ENCODE results near the gene LRP1-AS.

Gene LRP1-AS

DNA sequence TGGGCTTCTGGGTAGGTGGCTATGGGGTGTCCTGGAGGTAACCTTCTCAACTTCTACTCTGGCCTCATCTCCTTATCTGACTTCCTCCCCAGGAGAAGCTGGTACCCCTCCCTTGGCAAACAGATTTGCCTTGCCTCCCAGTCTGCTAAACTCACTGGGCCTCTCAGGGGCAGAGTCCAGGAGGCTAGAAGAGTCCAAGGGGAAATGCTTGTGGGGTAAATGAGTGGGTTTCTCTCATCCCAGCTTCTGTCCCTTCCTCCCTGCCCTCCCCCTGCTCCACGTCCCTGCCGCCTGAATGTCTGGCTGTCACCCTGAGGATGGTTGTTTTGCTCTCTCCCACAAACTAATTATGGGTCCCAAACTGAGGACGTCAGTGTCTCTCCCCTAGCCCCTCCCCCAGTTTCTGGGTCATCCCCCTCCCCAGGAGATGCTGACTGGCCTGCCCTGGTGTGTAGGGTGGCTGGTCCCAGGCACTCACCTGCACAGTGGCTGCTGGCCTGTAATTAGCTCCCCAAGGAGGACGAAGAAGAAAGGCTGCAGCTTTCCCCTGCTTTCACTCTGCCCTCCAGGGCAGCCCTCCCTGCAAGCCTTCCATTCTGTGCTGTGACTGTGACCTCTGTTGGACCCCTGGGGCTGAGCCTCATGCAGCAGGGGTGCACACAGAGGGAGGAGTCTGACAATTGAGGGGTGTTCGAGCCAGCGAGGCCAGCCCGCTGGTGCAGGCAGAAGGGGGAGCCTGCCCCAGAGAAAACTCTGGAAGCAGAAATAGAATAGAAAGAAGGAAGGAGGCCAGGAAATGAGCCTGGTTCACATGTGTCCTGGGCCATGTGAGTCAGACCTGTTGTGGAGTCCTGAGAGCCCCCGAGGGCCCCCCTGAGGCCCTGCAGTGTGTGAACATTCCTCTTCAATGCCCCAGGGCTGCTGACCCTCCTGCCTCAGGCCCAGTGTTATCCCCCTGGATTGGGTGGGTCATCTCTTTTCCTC, at the start of gene LRP1-AS:
Gene LRP1-AS (minus strand): TSS at position 659 of the 984 bp plus-strand sequence.
- DNase-seq = no peak

DNA sequence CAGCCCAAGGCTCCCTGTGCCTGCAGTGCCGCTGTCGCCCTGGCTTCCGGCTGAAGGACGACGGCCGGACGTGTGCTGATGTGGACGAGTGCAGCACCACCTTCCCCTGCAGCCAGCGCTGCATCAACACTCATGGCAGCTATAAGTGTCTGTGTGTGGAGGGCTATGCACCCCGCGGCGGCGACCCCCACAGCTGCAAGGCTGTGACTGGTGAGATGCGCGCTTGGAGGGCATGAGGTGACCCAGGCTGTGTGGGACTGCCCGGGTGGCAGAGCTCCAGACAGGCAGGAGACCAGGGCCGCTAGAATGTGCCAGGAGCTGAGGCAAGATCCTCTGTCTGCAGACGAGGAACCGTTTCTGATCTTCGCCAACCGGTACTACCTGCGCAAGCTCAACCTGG, 49.5 kb upstream of the LRP1-AS start:
- DNase-seq = no peak

DNA sequence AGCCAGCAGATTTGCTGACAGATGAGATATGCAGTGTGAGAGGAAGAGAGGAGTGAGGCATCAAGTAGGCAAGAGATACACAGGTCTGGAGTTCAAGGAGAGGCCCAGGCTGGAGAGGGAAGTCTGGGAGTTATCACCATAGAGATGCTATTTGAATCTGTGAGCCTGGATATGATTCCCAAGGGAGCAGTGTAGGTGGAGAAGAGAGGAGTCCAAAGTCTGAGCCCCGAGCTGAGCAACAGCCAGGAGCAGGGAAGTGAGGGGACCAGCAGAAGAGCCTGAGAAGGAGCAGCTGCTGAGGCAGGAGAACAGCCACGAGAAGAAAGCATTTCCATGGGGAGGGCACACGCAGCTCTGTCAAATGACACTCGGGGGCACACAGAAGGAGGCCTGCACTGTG, 49.0 kb upstream of the LRP1-AS start:
- no peak for DNase-seq

DNA sequence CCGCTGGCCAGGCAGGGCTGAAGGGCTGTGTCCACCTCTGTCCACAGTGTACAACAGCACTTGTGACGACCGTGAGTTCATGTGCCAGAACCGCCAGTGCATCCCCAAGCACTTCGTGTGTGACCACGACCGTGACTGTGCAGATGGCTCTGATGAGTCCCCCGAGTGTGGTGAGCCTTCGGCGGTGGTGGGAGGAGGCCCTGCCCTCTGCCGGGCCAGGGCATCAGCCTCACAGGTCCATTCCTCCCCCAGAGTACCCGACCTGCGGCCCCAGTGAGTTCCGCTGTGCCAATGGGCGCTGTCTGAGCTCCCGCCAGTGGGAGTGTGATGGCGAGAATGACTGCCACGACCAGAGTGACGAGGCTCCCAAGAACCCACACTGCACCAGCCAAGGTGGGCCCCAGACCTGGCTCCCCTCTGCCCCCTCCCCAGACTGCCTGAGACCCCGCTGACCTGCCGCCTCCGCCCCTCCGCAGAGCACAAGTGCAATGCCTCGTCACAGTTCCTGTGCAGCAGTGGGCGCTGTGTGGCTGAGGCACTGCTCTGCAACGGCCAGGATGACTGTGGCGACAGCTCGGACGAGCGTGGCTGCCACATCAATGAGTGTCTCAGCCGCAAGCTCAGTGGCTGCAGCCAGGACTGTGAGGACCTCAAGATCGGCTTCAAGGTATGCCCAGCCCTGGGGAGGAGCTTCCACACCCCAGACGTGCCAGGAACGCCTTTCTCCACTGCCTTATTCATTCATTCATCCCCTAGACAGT, 48.4 kb upstream of the LRP1-AS start:
- no peak for DNase-seq

DNA sequence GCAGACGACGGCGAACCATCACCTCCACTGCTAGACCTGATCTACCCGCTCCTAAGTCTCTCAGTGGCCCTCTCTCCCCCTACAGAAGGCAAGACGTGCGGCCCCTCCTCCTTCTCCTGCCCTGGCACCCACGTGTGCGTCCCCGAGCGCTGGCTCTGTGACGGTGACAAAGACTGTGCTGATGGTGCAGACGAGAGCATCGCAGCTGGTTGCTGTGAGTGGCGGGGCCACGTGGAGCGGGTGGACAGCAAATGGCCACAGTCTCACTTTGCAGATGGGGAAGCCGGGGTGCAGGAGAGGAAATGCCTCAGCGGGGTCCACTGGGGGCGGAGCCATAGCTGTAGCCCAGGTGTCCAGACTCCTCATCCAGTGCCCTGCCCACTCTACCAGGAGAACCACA, 47.8 kb upstream of the LRP1-AS start:
- no peak for DNase-seq

DNA sequence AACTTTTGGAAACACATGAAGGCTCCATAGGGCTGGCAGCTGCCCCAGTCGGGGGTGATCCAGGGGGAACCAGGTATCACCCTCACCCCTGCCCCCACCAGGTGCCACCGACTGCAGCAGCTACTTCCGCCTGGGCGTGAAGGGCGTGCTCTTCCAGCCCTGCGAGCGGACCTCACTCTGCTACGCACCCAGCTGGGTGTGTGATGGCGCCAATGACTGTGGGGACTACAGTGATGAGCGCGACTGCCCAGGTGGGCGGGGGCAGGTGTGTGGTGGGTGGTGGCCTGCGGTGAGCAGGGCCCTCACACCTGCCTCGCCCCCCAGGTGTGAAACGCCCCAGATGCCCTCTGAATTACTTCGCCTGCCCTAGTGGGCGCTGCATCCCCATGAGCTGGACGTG, 46.8 kb upstream of the LRP1-AS start:
- no peak for DNase-seq

DNA sequence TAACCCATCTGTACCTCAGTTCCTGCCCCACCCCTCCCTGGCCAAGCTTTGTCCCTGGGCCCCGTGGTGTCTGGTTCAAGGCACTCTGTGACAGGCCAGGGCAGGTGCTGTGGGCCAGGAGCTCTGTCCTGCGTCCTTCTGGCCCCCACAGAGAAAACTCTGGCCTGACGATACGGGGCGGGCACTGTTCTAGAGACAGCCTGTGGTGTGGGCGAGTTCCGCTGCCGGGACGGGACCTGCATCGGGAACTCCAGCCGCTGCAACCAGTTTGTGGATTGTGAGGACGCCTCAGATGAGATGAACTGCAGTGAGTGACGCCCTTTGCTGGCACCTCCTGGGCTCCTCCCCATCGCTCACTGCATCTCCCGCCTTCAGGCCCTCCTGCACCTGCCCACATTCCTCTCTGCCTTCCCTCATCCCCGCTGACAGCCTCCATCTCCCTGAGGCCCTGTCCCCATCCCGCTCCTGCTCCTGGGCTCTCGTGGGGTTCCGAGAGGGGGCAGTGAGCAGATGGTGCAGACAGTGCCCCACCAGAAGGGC, 46.4 kb upstream of the LRP1-AS start:
- DNase-seq = no peak

DNA sequence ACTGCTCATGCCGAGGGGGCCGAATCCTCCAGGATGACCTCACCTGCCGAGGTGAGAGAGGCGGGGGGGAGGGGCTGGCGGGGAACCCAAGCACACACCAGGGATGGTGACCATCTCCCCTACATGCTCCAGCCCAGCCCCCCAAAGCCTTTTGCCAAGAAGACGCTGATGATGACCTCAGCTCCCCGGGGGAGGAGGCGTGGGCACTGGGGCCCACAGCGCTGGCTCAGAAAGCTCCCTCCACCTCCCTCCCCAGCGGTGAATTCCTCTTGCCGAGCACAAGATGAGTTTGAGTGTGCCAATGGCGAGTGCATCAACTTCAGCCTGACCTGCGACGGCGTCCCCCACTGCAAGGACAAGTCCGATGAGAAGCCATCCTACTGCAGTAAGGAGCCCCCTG, 45.5 kb upstream of the LRP1-AS start:
- DNase-seq = no peak

DNA sequence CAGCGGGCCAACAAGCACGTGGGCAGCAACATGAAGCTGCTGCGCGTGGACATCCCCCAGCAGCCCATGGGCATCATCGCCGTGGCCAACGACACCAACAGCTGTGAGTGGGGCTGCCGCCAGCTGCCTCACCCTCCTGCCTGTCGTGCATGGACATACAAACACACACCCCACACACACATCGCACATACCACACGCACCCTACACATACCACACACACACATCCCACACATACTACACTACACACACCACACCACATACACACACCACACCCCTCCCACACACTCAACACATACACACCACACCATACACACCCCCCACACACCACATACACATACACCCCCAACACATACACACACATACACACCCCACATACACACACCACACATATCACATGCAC, 44.0 kb upstream of the LRP1-AS start:
- DNase-seq = no peak

DNA sequence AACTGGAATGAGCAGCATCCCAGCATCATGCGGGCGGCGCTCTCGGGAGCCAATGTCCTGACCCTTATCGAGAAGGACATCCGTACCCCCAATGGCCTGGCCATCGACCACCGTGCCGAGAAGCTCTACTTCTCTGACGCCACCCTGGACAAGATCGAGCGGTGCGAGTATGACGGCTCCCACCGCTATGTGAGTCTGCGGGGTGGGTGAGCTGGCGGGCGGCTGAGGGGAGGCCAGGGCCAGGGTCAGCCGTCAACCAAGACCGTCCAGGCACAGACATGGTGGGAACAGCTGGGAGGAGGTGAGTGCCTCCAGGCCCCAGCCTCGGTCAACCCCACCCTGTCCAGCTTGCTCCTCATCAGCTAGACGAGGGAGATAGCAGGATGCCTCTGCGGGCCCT, 43.4 kb upstream of the LRP1-AS start:
- DNase-seq = no peak

DNA sequence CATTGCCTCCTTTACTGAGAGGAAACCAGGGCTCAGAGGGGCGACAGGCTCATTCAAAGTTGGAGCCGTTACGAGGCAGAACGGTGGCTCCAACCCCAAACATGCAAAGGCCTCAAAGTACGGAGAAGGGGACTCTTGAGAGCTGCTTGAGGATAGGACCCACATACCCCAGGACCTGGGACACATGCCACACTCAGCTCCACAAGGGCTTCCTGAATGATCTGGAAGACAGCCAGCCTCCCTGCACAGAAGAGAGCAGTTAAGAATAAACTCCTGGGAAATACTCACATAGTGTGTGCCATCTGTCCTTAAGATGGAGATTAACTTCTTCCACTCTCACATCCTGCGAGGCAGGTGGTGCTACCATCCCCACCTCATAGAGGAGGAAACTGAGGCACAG, 42.6 kb upstream of the LRP1-AS start:
- no peak for DNase-seq

DNA sequence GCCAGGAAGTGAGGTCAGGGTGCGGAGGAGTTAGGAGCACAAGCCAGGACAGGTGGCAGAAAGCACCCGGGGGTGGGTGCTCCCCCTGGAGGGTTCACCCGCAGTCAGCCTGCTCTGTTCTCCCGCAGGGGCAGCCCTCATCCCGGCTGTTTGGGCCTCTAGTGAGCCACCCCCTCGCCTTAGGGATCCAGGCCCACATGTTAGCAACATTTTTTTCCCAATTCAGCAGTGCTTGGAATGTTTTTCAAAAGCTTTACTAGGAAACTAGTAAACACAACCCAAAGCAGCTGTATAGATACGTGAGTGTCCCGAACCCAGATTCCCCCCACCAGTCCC, 40.6 kb upstream of the LRP1-AS start:
- no peak for DNase-seq

DNA sequence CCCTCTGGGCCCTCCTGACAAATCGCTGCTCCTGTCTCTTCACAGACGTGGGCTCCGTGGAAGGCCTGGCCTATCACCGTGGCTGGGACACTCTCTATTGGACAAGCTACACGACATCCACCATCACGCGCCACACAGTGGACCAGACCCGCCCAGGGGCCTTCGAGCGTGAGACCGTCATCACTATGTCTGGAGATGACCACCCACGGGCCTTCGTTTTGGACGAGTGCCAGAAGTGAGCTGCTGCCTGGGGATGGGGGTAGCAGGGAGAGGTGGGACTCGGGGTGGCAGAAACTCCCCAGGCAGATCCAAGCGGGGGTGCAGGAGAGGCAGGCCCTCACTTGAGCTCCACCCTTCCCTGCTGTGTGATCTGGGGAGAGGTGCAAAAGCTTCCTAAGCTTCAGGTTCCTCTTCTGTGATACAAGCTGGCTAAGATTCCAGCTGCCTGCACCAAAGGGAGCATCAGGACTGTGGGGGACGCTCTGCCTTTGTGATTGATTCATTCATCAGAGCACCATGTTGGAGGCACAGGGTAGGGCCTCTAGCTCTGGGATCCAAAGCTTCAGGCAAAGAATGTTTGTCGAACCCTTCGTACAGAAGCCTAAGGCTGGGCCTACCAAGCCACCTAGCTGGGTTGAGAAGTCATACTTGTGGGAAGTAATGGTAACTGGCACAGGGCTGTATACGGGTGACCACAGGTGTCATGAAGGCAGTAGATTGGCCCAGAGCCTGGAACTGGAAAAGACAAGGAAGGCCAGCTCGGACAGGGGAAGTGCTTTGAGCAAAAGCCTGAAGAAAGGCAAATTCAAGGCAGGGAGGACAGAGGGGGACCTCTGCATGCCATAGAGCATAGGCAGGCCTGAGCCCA, 40.0 kb upstream of the LRP1-AS start:
- DNase-seq = no peak

DNA sequence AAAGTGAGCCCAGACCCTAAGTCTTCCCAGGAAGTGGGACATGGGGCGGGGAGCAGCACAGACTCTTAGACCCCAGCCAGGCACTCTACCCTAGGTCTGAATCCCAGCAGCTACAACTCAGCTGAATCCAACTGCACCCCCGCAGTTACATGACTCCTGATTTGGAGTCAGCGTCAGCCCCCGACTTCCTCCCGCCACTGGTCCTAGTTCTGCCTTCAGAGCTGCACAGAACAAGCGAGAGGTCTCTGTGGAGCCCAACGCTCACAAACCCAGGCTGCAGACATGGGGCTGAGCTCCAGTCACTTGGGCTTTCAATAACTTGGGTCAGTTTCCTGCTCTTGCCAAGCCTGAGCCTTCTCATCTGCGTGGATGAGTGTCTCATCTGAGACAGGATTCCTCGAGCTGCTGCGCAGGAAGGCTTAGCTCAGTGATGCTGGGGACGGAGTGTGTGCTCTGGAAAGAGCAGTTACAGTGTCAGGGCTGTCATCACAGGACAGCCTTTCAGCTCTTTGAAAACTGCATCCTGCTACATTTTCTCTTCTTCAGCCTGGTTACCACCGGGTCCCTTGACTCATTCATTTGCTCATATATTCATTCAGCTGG, 38.6 kb upstream of the LRP1-AS start:
- DNase-seq = no peak

DNA sequence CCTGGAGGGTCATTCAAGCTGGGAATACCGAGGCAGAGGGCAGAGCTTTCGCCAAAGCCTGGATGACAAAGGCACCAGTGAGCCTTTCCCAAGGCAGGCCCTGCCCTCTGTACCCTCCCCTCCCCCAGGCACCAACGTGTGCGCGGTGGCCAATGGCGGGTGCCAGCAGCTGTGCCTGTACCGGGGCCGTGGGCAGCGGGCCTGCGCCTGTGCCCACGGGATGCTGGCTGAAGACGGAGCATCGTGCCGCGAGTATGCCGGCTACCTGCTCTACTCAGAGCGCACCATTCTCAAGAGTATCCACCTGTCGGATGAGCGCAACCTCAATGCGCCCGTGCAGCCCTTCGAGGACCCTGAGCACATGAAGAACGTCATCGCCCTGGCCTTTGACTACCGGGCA, 38.0 kb upstream of the LRP1-AS start:
- DNase-seq = no peak

DNA sequence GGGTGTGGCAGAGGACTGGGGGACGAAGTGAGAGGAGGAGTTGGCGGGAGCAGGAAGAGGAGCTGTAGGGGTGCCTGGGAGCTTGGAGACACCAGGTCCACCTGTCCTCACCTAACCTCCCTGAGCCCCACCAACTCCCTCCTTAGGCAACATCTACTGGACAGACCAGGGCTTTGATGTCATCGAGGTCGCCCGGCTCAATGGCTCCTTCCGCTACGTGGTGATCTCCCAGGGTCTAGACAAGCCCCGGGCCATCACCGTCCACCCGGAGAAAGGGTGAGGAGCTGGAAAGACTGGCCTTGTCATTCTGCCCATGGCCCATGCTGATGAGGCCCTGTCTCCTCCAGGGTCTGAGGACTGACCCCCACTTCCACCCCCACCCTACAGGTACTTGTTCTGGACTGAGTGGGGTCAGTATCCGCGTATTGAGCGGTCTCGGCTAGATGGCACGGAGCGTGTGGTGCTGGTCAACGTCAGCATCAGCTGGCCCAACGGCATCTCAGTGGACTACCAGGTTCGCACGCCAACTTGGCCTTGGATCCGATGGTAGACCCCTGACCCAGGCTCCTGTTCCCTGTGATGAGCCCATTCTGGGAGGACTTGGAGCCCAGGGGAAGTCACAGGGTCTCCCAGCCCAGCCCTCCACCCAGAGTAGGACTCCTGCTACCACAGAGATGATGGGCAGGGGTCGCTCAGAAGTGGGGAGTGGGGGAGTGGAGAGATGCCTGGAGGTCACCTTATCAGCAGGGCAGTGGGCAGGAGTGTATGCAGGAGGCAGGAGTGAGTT, 36.7 kb upstream of the LRP1-AS start:
- DNase-seq = no peak

DNA sequence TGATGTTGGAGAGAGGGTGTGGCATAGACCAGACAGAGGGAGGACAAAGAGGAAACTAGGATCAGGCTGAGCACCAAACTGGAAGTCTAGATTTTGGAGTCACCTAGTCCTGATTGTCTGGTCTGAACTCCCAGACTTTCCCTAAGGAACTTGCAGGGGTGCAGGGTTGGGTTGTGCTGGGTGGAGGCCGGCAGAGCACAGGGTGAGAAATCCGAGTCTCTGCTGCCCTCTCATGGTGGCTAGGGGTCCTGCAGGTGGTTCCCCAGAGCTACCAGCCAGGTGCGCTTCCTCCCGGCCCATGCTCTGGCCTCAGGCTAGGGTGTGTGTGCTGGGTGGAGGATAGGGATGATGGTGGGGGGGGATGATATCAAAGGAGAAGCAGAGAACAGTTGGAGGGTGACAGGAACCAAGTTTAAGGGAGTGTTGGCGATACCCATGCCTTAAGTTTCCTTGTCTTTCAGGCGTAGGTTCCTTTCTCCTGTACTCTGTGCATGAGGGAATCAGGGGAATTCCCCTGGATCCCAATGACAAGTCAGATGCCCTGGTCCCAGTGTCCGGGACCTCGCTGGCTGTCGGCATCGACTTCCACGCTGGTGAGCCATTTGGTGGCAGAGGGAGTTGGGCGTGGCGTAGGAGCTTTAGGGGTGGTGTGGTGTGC, 35.6 kb upstream of the LRP1-AS start:
- DNase-seq = peak in 1 of 2 experiments; percentile 41

DNA sequence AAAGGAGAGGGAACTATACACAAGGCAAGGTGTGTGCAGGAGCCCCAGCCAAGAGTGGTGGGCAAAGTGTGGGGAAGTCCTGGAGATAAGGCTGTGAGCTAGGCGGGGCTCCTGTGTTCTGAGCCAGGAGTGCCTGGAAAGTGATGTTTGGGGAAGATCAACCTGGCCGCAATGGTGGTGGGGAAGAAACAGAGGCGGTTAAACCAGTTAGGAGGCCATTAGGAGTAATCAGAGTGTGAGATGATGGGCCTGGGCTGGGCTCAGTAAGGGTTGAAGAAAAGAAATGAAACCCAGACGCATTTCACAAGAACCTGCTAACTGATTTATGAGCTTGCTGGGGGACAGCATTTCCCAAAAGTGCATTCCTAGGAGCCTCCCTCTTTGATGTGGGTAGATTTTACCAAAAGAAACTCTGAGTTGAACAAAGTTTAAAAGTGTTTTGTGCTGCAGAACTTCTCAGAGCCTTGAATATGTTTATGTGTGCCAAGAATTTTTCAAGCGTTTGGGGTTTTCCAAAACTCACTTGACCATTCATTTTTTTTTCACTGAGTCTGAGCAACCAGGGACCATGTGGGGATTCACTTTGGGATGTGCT, 34.2 kb upstream of the LRP1-AS start:
- no peak for DNase-seq

DNA sequence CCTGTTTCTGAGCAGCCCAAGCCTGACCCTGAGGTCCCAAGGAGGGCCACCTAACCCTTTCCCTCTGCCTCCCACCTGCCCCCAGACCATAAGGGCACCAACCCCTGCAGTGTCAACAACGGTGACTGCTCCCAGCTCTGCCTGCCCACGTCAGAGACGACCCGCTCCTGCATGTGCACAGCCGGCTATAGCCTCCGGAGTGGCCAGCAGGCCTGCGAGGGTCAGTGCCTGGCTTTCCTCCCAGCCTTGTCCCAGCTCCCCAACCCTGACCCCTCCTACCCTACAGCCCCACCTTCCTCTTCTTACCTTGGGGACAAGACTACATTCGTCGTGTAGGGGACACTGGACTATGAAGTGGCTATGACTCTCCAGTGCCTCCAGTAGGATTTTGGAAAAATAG, 33.7 kb upstream of the LRP1-AS start:
- no peak for DNase-seq

DNA sequence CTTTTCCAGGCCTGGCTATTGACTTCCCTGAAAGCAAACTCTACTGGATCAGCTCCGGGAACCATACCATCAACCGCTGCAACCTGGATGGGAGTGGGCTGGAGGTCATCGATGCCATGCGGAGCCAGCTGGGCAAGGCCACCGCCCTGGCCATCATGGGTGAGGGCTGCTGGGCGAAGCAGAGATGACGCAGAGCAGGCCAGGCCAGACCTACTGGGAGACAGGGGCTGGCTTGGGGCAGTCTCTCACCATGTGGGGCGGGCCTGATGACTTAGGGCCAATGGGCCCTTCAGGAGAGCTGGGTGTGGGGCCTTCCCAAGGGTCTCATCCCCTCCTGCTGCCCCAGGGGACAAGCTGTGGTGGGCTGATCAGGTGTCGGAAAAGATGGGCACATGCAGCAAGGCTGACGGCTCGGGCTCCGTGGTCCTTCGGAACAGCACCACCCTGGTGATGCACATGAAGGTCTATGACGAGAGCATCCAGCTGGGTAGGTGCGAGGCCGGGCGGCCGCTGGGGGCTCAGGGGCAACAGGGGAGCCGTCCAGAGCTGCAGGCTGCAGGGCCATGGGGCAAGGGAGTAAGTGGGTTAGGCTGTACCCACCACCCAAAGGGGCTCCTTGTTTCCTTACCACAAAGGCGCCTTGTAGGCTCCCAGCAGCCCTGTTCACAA, 33.0 kb upstream of the LRP1-AS start:
- DNase-seq = no peak

All from NCI-H1930 (cell line).